ENCODE results near the gene SCNN1G. TPM values are rescaled to one million over a fixed set of nuclear protein-coding genes. Genes with fewer than 3 reads are reported as not detected.

Gene SCNN1G
- total RNA-seq, 4 donors from 2014 or later = 0.06 to 0.34 TPM; not detected in 2

DNA sequence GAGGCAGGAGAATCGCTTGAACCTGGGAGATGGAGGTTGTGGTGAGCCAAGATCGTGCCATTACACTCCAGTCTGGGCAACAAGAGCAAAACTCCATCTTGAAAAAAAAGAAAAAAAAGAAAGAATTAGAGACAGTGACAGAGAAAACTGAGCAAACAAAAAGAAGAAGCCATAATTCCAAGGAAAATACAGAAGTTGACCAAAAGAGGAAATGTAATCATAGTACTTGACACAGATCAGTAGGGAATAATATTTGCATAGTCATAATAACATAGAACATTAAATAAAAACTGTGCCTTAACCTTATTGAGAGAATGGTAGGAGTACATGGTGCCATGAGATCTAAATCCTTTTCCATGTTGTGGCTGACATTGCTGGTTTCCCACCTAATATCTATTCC, 18.6 kb upstream of the SCNN1G start:
- H3K36me3 ChIP-seq = no peaks in the 10 kb centered on the region
- H3K4me3 ChIP-seq = no peak overlapping the region
- intact Hi-C loops (cut with DNase I) = no loop called here
- TF ChIP-seq EP300 (IDR thresholded peaks at IDR 0.05) = no peak
- TF ChIP-seq POLR2A (IDR thresholded peaks at IDR 0.05; ENCODE audit: low read depth) = no peak
- no peak for TF ChIP-seq POLR2AphosphoS5 (IDR thresholded peaks at IDR 0.05)
- TF ChIP-seq, protein P1, sequence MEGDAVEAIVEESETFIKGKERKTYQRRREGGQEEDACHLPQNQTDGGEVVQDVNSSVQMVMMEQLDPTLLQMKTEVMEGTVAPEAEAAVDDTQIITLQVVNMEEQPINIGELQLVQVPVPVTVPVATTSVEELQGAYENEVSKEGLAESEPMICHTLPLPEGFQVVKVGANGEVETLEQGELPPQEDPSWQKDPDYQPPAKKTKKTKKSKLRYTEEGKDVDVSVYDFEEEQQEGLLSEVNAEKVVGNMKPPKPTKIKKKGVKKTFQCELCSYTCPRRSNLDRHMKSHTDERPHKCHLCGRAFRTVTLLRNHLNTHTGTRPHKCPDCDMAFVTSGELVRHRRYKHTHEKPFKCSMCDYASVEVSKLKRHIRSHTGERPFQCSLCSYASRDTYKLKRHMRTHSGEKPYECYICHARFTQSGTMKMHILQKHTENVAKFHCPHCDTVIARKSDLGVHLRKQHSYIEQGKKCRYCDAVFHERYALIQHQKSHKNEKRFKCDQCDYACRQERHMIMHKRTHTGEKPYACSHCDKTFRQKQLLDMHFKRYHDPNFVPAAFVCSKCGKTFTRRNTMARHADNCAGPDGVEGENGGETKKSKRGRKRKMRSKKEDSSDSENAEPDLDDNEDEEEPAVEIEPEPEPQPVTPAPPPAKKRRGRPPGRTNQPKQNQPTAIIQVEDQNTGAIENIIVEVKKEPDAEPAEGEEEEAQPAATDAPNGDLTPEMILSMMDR (IDR thresholded peaks at IDR 0.05) = no peak
- 96% methylated on average over 2 of the region's 2 CpGs for WGBS
- H3K9me3 ChIP-seq = peaks cover 0 to 7% (median 0%) of the 10 kb centered on the region in 4 donors
- peaks cover 0 to 21% (median 0%) of the 10 kb centered on the region in 4 donors for H3K27me3 ChIP-seq
- no peak overlapping the region for H3K27ac ChIP-seq (replicated peaks in 1 of 4)
- H3K4me1 ChIP-seq = no peaks in the 10 kb centered on the region
- no peak for DNase-seq (ENCODE audit: extremely low spot score)

DNA sequence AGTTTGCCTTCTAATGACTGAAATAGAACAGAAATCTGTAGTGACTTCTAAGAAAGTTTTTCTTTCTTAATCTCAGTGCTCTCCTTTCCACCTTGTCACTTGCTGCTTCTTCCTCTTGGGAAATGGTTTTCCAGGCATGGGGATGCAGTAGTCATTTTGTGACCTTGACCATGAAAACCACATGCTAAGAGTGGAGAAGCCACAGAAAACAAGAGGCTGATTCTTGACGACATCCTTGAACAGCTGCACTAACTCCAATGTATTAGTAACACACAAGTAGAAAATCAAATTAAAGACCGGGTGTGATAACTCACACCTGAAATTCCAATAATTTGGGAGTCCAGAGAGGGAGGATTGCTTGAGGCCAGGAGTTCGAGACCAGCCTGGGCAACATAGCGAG, 17.8 kb upstream of the SCNN1G start:
- H3K4me1 ChIP-seq = no peaks in the 10 kb centered on the region
- TF ChIP-seq POLR2AphosphoS5 (IDR thresholded peaks at IDR 0.05) (no peak), EP300 (IDR thresholded peaks at IDR 0.05) (no peak)
- TF ChIP-seq, protein P1 (IDR thresholded peaks at IDR 0.05) = no peak
- peaks cover 0 to 21% (median 0%) of the 10 kb centered on the region in 4 donors for H3K27me3 ChIP-seq
- H3K9me3 ChIP-seq = peaks cover 0 to 7% (median 0%) of the 10 kb centered on the region in 4 donors
- H3K4me3 ChIP-seq = no peak overlapping the region
- intact Hi-C loops (cut with DNase I) = no loop called here
- DNase-seq (ENCODE audit: extremely low spot score) = no peak
- 87% methylated on average over 4 of the region's 4 CpGs for WGBS
- no peaks in the 10 kb centered on the region for H3K36me3 ChIP-seq
- no peak overlapping the region for H3K27ac ChIP-seq (replicated peaks in 1 of 4)

GRCh38 chr16:23172583-23172982, 10.0 kb upstream of the SCNN1G start:
- no peak overlapping the region for H3K27ac ChIP-seq (replicated peaks in 1 of 4)
- TF ChIP-seq, protein P1 (IDR thresholded peaks at IDR 0.05) = no peak
- WGBS = 44% methylated on average over 7 of the region's 7 CpGs
- no peaks in the 10 kb centered on the region for H3K9me3 ChIP-seq
- H3K36me3 ChIP-seq = no peaks in the 10 kb centered on the region
- intact Hi-C loops (cut with DNase I) = no loop called here
- no peak for DNase-seq (ENCODE audit: extremely low spot score)
- H3K27me3 ChIP-seq = peaks cover 0 to 23% (median 2%) of the 10 kb centered on the region in 4 donors
- no peaks in the 10 kb centered on the region for H3K4me1 ChIP-seq
- no peak overlapping the region for H3K4me3 ChIP-seq

DNA sequence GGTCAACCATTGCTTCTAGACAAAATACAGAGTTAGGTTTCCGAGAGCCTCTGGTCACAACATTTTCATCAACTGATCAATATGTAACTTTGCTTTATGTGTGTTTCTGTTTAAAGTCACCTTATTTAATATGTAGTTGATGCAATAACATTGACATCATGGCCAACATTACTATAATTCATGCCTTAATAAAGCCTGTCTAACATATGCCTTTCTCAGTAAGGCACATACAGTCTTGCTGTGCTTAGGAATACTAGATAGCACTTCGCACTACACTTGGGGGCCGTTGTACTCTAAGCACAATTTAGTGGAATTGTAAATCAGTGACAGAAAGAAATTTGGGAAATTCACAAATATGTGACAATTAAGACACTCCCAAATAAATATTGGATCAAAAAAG, 9.6 kb upstream of the SCNN1G start:
- no peaks in the 10 kb centered on the region for H3K9me3 ChIP-seq
- no peak overlapping the region for H3K27ac ChIP-seq (replicated peaks in 1 of 4)
- no peak overlapping the region for H3K4me3 ChIP-seq
- no peaks in the 10 kb centered on the region for H3K36me3 ChIP-seq
- intact Hi-C loops (cut with DNase I) = no loop called here
- peaks cover 0 to 27% (median 2%) of the 10 kb centered on the region in 4 donors for H3K27me3 ChIP-seq
- DNase-seq (ENCODE audit: extremely low spot score) = no peak
- H3K4me1 ChIP-seq = no peaks in the 10 kb centered on the region
- TF ChIP-seq EP300 (IDR thresholded peaks at IDR 0.05) (no peak), POLR2AphosphoS5 (IDR thresholded peaks at IDR 0.05) (no peak), POLR2A (IDR thresholded peaks at IDR 0.05; ENCODE audit: low read depth) (no peak)
- TF ChIP-seq, protein P1 (IDR thresholded peaks at IDR 0.05) = no peak
- WGBS = 88% methylated on average over 3 of the region's 3 CpGs

- WGBS = 34% methylated on average over 2 of the region's 2 CpGs
- Histone ChIP-seq H3K4me1 (no peaks in the 10 kb centered on the region), H3K36me3 (no peaks in the 10 kb centered on the region), H3K27me3 (peaks cover 0 to 34% (median 2%) of the 10 kb centered on the region in 4 donors), H3K27ac (replicated peaks in 1 of 4) (no peak overlapping the region), H3K4me3 (no peak overlapping the region), H3K9me3 (no peaks in the 10 kb centered on the region)
- no peak for DNase-seq (ENCODE audit: extremely low spot score)
- intact Hi-C loops (cut with DNase I) = no loop called here
- TF ChIP-seq, protein P1 (IDR thresholded peaks at IDR 0.05) = no peak
- TF ChIP-seq POLR2AphosphoS5 (IDR thresholded peaks at IDR 0.05) (no peak), EP300 (IDR thresholded peaks at IDR 0.05) (no peak), POLR2A (IDR thresholded peaks at IDR 0.05; ENCODE audit: low read depth) (no peak)
Observed at GRCh38 chr16:23174622-23175021, 7.9 kb upstream of the SCNN1G start.

Measured in esophagus muscularis mucosa (tissue), 4 donors.